Endothelial cell of umbilical vein (primary cell): ENCODE measurements around the gene SERPINA9.

ENCODE experiments used
- EZH2 ChIP-seq: IDR thresholded peaks from 2 replicates; pipeline ENCODE4 v1.6.1; 2012; ENCODE audit warnings: borderline replicate concordance, low read depth, mild to moderate bottlenecking, moderate library complexity, low read length, inconsistent platforms; ENCODE audit not compliant: severe bottlenecking
- FOS ChIP-seq: IDR thresholded peaks from 2 replicates; pipeline ENCODE4 v1.6.1; 2011; ENCODE audit warnings: mild to moderate bottlenecking, low read length, moderate library complexity, borderline replicate concordance; ENCODE audit not compliant: insufficient read depth
- GATA2 ChIP-seq: IDR thresholded peaks from 2 replicates; pipeline ENCODE4 v1.7.0; 2011; ENCODE audit warnings: low read depth, mild to moderate bottlenecking, moderate library complexity, mixed read lengths, low read length; ENCODE audit not compliant: insufficient read length, insufficient read depth
- JUN ChIP-seq: IDR thresholded peaks from 2 replicates; pipeline ENCODE4 v1.6.1; 2011; ENCODE audit warnings: borderline replicate concordance, low read depth; ENCODE audit not compliant: insufficient read length, insufficient read depth
- MYC ChIP-seq: IDR thresholded peaks from one replicate; pipeline ENCODE4 v1.6.1; 2011; ENCODE audit warnings: mild to moderate bottlenecking, low read depth, low read length
- POLR2A ChIP-seq: IDR thresholded peaks from 2 replicates; pipeline ENCODE4 v1.6.1; 2012; ENCODE audit warnings: low read depth, mild to moderate bottlenecking, control low read depth, low read length
- POLR2AphosphoS5 ChIP-seq: IDR thresholded peaks from 2 replicates; pipeline ENCODE4 v1.6.1; 2012; ENCODE audit warnings: low read depth, mild to moderate bottlenecking, control low read depth, low read length, moderate library complexity; ENCODE audit not compliant: insufficient read depth
- TF ChIP-seq, protein P1 (sequence below), 2 donors: IDR thresholded peaks; 1 replicate in 1 of 2; 2 replicates in 1 of 2; pipeline ENCODE4 v1.5.1; 2011; ENCODE audit warnings: low read length in 2 of 2, mild to moderate bottlenecking in 2 of 2, moderate library complexity in 2 of 2, control low read depth in 1 of 2, inconsistent platforms in 1 of 2, low read depth in 1 of 2; ENCODE audit not compliant: insufficient read depth in 1 of 2; ENCODE audit errors: extremely low read depth in 1 of 2
- TF ChIP-seq, protein P2 (sequence below): IDR thresholded peaks from 2 replicates; pipeline ENCODE4 v1.6.1; 2011; ENCODE audit not compliant: insufficient read depth, insufficient read length

DNA sequence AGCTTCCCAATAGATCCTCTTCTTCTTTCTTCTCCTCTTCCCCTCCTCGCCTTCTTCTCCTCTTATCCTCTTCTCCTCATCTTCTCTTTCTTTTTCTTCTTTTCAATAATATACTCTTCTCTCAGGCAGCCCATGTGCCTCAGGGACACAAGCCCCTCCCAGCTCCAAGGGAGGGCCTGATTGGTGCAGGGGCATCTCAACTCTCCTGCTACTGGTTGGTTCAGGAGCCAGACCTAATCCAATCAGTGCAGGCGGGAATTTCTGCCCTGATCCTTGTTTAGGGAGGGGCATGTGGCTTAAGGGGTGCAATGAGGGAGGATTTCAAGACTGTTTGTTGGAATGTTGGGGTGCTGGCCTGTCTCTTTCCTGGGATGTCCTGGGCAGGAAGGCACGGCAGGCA is 24.3 kb upstream of the SERPINA9 start:
- TF ChIP-seq, protein P1, sequence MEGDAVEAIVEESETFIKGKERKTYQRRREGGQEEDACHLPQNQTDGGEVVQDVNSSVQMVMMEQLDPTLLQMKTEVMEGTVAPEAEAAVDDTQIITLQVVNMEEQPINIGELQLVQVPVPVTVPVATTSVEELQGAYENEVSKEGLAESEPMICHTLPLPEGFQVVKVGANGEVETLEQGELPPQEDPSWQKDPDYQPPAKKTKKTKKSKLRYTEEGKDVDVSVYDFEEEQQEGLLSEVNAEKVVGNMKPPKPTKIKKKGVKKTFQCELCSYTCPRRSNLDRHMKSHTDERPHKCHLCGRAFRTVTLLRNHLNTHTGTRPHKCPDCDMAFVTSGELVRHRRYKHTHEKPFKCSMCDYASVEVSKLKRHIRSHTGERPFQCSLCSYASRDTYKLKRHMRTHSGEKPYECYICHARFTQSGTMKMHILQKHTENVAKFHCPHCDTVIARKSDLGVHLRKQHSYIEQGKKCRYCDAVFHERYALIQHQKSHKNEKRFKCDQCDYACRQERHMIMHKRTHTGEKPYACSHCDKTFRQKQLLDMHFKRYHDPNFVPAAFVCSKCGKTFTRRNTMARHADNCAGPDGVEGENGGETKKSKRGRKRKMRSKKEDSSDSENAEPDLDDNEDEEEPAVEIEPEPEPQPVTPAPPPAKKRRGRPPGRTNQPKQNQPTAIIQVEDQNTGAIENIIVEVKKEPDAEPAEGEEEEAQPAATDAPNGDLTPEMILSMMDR (IDR thresholded peaks at IDR 0.05; ENCODE audit: extremely low read depth in 1 of 2, insufficient read depth in 1 of 2, low read depth in 1 of 2, low read length in 2 of 2) = no peak
- TF ChIP-seq MYC (no peak), POLR2A (no peak), POLR2AphosphoS5 (no peak), EZH2 (no peak), JUN (no peak), GATA2 (no peak), FOS (no peak)
- TF ChIP-seq, protein P2, sequence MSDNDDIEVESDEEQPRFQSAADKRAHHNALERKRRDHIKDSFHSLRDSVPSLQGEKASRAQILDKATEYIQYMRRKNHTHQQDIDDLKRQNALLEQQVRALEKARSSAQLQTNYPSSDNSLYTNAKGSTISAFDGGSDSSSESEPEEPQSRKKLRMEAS = no peak
